Erythroblast (primary cell): ENCODE results near the gene STC2.

Source experiments
- GATA1 ChIP-seq: IDR thresholded peaks from 2 replicates; pipeline ENCODE4 v1.6.1; 2011; ENCODE audit warnings: low read depth, mild to moderate bottlenecking, control low read depth, low read length, moderate library complexity
- POLR2A ChIP-seq: IDR thresholded peaks from 2 replicates; pipeline ENCODE4 v1.6.1; 2011; ENCODE audit warnings: mild to moderate bottlenecking, low read length

DNA sequence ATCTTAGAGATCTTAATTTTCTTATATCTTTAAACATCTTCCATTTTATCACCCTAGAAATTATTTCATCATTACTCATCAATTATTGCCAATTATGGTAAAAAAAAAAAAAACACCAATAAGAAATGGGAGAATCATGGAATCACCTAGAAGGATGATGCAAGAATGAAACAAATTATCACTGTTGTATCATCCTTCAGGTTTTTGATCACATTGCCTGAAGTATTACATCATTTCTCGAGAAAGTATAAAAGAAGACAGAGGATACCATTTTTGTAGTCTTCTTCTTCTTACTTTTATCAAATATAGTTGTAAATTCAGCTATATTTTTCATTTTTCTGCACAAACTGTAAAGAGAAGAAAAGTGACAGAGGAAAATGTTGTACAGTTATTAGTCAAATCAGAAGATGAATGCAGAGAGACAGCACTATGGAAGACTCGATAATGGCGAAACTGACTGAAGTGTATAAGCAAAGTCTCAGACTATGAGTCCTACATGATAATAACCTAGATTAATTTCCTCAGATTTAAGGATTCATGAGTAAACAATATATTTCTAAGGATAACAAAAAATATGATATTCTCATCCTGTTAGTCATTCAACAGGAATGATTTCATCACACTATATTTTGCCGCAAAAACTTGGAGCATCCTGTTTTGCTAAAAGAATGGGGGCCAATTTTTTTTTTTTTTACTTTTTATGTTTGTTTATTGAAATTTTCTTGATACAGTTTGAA, 5.9 kb upstream of the STC2 start:
- TF ChIP-seq POLR2A: no peak
- no peak for TF ChIP-seq GATA1
